MM.1S (cell line): ENCODE measurements around the gene CDH19.

ENCODE experiments used
- CTCF ChIP-seq: fragments of 300-600 bp; sonication (generic); IDR thresholded peaks from 2 replicates; pipeline ENCODE4 v1.5.1; 2016; ENCODE audit warnings: antibody characterized with exemption, low read length, mixed read lengths
- EZH2 ChIP-seq: fragments of 300-600 bp; sonication (generic); optimal IDR thresholded peaks from 2 replicates; pipeline ENCODE3; 2017; ENCODE audit warnings: low read depth, mild to moderate bottlenecking, antibody characterized with exemption, low read length, mixed read lengths

DNA sequence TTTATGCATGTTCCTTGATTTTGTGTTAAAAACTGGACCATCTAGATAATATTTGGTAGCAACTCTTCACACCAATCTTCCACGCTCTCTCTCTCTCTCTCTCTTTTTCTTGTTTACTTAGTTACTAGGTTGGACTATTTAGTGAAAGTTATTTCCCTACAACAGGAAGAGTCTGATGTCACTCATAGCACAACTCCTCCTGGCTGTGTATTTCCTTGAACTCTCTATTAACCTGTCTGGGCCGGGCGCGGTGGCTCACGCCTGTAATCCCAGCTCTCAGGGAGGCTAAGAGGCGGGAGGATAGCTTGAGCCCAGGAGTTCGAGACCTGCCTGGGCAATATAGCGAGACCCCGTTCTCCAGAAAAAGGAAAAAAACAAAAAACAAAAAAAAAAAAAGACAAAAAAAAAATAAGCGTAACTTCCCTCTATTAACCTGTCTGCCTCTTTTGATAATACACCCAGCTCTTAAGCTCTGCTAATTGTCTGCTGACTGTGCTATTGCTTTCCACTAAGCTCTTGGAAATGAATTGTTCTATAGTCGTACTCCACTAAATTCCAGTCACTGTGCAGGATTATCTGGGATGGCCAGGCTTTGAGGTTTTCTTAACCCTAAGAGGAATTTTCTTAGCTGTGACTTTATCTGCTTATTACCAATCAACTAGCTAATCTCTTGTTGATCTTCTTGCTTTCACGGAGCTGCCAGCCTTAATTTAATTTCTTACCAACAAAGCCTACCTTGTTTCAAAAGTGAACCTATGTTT lies 18.1 kb upstream of the CDH19 start:
- TF ChIP-seq CTCF, result no peak
- TF ChIP-seq EZH2, result no peak
